ENCODE results near the gene PNPO.

DNA sequence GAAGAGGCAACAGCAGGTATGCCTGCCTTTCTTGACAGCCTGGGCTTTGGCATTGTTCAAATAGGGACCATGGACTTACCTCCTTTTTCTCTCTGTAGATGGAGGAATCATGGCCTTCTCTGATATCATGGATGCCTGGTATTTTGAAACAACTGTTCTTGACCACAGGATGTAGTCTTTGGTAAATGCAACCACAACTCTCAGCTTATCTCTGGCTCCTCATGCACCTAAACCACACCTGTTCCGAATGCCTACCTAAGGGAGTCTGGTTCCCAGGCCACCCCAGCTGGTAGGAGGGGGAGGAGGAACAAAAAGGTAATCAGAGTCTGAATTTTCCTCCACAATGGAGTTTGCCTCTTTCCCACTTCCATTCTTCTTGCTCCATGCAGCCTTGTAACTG lies 48.3 kb downstream of the PNPO start:
- no peak for TF ChIP-seq CTCF (IDR thresholded peaks at IDR 0.05)
- TF ChIP-seq, protein P1, sequence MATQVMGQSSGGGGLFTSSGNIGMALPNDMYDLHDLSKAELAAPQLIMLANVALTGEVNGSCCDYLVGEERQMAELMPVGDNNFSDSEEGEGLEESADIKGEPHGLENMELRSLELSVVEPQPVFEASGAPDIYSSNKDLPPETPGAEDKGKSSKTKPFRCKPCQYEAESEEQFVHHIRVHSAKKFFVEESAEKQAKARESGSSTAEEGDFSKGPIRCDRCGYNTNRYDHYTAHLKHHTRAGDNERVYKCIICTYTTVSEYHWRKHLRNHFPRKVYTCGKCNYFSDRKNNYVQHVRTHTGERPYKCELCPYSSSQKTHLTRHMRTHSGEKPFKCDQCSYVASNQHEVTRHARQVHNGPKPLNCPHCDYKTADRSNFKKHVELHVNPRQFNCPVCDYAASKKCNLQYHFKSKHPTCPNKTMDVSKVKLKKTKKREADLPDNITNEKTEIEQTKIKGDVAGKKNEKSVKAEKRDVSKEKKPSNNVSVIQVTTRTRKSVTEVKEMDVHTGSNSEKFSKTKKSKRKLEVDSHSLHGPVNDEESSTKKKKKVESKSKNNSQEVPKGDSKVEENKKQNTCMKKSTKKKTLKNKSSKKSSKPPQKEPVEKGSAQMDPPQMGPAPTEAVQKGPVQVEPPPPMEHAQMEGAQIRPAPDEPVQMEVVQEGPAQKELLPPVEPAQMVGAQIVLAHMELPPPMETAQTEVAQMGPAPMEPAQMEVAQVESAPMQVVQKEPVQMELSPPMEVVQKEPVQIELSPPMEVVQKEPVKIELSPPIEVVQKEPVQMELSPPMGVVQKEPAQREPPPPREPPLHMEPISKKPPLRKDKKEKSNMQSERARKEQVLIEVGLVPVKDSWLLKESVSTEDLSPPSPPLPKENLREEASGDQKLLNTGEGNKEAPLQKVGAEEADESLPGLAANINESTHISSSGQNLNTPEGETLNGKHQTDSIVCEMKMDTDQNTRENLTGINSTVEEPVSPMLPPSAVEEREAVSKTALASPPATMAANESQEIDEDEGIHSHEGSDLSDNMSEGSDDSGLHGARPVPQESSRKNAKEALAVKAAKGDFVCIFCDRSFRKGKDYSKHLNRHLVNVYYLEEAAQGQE (IDR thresholded peaks at IDR 0.05; ENCODE audit: low read depth, low read length) = no peak
- no peak for TF ChIP-seq SMC3 (IDR thresholded peaks at IDR 0.05; ENCODE audit: low read depth, low read length)
- TF ChIP-seq MAX (IDR thresholded peaks at IDR 0.05; ENCODE audit: low read depth) = no peak
- TF ChIP-seq RFX5 (IDR thresholded peaks at IDR 0.05; ENCODE audit: low read length) = no peak
- TF ChIP-seq NFIC (IDR thresholded peaks at IDR 0.05; ENCODE audit: borderline replicate concordance) = no peak
- no peak for TF ChIP-seq JUND (IDR thresholded peaks at IDR 0.05)
- no peak for TF ChIP-seq GABPA (IDR thresholded peaks at IDR 0.05; ENCODE audit: low read depth)
- TF ChIP-seq TCF12 (IDR thresholded peaks at IDR 0.05) = no peak
- TF ChIP-seq, protein P2, sequence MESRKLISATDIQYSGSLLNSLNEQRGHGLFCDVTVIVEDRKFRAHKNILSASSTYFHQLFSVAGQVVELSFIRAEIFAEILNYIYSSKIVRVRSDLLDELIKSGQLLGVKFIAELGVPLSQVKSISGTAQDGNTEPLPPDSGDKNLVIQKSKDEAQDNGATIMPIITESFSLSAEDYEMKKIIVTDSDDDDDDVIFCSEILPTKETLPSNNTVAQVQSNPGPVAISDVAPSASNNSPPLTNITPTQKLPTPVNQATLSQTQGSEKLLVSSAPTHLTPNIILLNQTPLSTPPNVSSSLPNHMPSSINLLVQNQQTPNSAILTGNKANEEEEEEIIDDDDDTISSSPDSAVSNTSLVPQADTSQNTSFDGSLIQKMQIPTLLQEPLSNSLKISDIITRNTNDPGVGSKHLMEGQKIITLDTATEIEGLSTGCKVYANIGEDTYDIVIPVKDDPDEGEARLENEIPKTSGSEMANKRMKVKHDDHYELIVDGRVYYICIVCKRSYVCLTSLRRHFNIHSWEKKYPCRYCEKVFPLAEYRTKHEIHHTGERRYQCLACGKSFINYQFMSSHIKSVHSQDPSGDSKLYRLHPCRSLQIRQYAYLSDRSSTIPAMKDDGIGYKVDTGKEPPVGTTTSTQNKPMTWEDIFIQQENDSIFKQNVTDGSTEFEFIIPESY (IDR thresholded peaks at IDR 0.05; ENCODE audit: borderline replicate concordance, low read depth) = no peak
- TF ChIP-seq TAF1 (IDR thresholded peaks at IDR 0.05; ENCODE audit: borderline replicate concordance, low read depth, low read length) = no peak
- TF ChIP-seq RCOR1 (IDR thresholded peaks at IDR 0.05; ENCODE audit: low read length) = no peak
- TF ChIP-seq IRF3 (IDR thresholded peaks at IDR 0.05; ENCODE audit: low read depth, low read length) = no peak
